HG02623 (cell line): ENCODE measurements around the gene RGS9.
"Not testable (repeated sequence)": the region's sequence is repeated elsewhere in the genome, so short reads cannot be mapped to it uniquely, and the experiment has no call there.

Experiments used
- ATAC-seq: cut with Tn5 transposase; IDR thresholded peaks from one replicate; pipeline ENCODE4 v1.9.1; 2021; ENCODE audit warnings: moderate library complexity; ENCODE audit not compliant: unreplicated experiment

The RGS9 gene

GRCh38 chr17:65180276-65180675 lies 43.1 kb downstream of the RGS9 start:
- ATAC-seq = not testable (repeated sequence)

GRCh38 chr17:65180752-65181236 lies 43.6 kb downstream of the RGS9 start:
- not testable (repeated sequence) for ATAC-seq

- ATAC-seq = peak; percentile 56
Observed at GRCh38 chr17:65181237-65182061, 44.3 kb downstream of the RGS9 start.

GRCh38 chr17:65182233-65182632 lies 45.1 kb downstream of the RGS9 start:
- peak; percentile 22 for ATAC-seq

GRCh38 chr17:65183736-65184135 lies 46.6 kb downstream of the RGS9 start:
- ATAC-seq = no peak

GRCh38 chr17:65184235-65184959 lies 47.2 kb downstream of the RGS9 start:
- no peak for ATAC-seq

- ATAC-seq = no peak
Observed at GRCh38 chr17:65185062-65185461, 47.9 kb downstream of the RGS9 start.

GRCh38 chr17:65185668-65186382 lies 48.7 kb downstream of the RGS9 start:
- ATAC-seq = no peak

- ATAC-seq = no peak
Observed at GRCh38 chr17:65190467-65191097, 53.4 kb downstream of the RGS9 start.

GRCh38 chr17:65191811-65192740 lies 54.9 kb downstream of the RGS9 start:
- no peak for ATAC-seq

GRCh38 chr17:65193305-65193704 lies 56.1 kb downstream of the RGS9 start:
- ATAC-seq = no peak

GRCh38 chr17:65193716-65194293 lies 56.6 kb downstream of the RGS9 start:
- ATAC-seq = no peak

- no peak for ATAC-seq
Observed at GRCh38 chr17:65194670-65195334, 57.6 kb downstream of the RGS9 start.

GRCh38 chr17:65195716-65196115 lies 58.5 kb downstream of the RGS9 start:
- no peak for ATAC-seq

GRCh38 chr17:65196617-65197016 lies 59.4 kb downstream of the RGS9 start:
- ATAC-seq = no peak

GRCh38 chr17:65197201-65197600 lies 60.0 kb downstream of the RGS9 start:
- no peak for ATAC-seq

GRCh38 chr17:65198653-65199382 lies 61.6 kb downstream of the RGS9 start:
- ATAC-seq = no peak

GRCh38 chr17:65201331-65201730 lies 64.2 kb downstream of the RGS9 start:
- no peak for ATAC-seq
